Left lung (tissue), 14 donors: Measurements from ENCODE around the gene ZNF763. TPM values are rescaled to one million over a fixed set of nuclear protein-coding genes. Genes with fewer than 3 reads are reported as not detected.
"Not testable (repeated sequence)": the region's sequence is repeated elsewhere in the genome, so short reads cannot be mapped to it uniquely, and the experiment has no call there.

Source experiments
- ATAC-seq: fragments of 200-7000 bp; cut with Tn5 transposase; one replicate; pipeline ENCODE4 v1.9.1; 2020; ENCODE audit warnings: moderate library complexity
- DNase-seq, 4 donors: peaks; one replicate each; pipeline ENCODE4 v3.0.0-alpha.2; 2013 to 2020
- H3K27ac ChIP-seq, 2 donors: fragments of 200-600 bp; sonication (generic) in 1 of 2; one replicate each; pipeline versions ENCODE4 v1.5.0 to v1.8.0; 2020 to 2021
- H3K27me3 ChIP-seq, 2 donors: fragments of 200-600 bp; sonication (generic) in 1 of 2; one replicate each; pipeline versions ENCODE4 v1.5.0 to v1.8.0; 2020 to 2021
- H3K36me3 ChIP-seq, 2 donors: fragments of 200-600 bp; sonication (generic) in 1 of 2; one replicate each; pipeline versions ENCODE4 v1.5.0 to v1.8.0; 2020 to 2021
- H3K4me1 ChIP-seq, 2 donors: fragments of 200-600 bp; one replicate each; pipeline ENCODE4 v1.8.0; 2021
- H3K4me3 ChIP-seq, 2 donors: fragments of 200-600 bp; sonication (generic) in 1 of 2; one replicate each; pipeline versions ENCODE4 v1.5.0 to v1.8.0; 2020 to 2021; ENCODE audit warnings: mild to moderate bottlenecking in 1 of 2
- H3K9me3 ChIP-seq, 2 donors: fragments of 200-600 bp; sonication (generic) in 1 of 2; one replicate each; pipeline versions ENCODE4 v1.5.0 to v1.8.0; 2020 to 2021
- CTCF ChIP-seq, 2 donors: fragments of 200-600 bp; sonication (generic) in 1 of 2; IDR thresholded peaks; one replicate each; pipeline versions ENCODE4 v1.5.0 to v1.8.0; 2021; ENCODE audit warnings: antibody characterized with exemption in 2 of 2
- intact Hi-C, 2 donors: fragments of 100-400 bp; cut with DNase I; formaldehyde crosslinking; loops; one replicate each; pipeline versions ENCODE4 v1.11.2 to v1.14.2; 2022
- long read RNA-seq, 12 donors: library from polyadenylated mRNA in 2 of 12; unstranded in 2 of 12; transcript quantifications; one replicate each; pipeline ENCODE4 v2.0.0 and lab custom pipeline, GENCODE V29; 2019 to 2026
- polyA plus RNA-seq, 6 donors: library from polyadenylated mRNA; unstranded; fragments of 120-200 nt; gene quantifications; one replicate each; pipeline ENCODE4 v1.2.1, GENCODE V29; 2013; ENCODE audit not compliant: insufficient read length in 6 of 6
- total RNA-seq, 2 donors: library from RNA; stranded (reverse); fragmentation: NEBNext Ultra II Directional; extraction: Animal tissue kit (Norgen Biotek cat#: 25700); gene quantifications; one replicate each; pipeline ENCODE4 v1.2.1, GENCODE V29; 2021
- donor health status: DM: no; HTN: yes; CAD: no.
- donor health status: DM: no; HTN: no; CAD: no.

ZNF763 gene
- total RNA-seq (1 to 10 TPM; 4.9 to 5.7 TPM), polyA plus RNA-seq (10 to 100 TPM in 1 of 6 donors, 1 to 10 TPM in 5; 7.7 to 10.2 (median 8.4) TPM)
- long read RNA-seq, donor 1 = 0 reads
- long read RNA-seq, donor 2, partial matches to known transcripts = 0 of 2 reads
- long read RNA-seq, donor 2, other reads (novel, unspliced or antisense) = 0 of 2 reads
- long read RNA-seq, donor 3 = 0 reads
- long read RNA-seq, donor 4, partial matches to known transcripts = 0 of 2 reads
- long read RNA-seq, donor 4, other reads (novel, unspliced or antisense) = 0 of 2 reads
- long read RNA-seq, donor 5, partial matches to known transcripts = 0 of 3 reads
- long read RNA-seq, donor 5, other reads (novel, unspliced or antisense) = 0 of 3 reads
- long read RNA-seq, donor 6 = 0 reads
- long read RNA-seq, donor 7, partial matches to known transcripts = 0 of 1 reads
- long read RNA-seq, donor 7, other reads (novel, unspliced or antisense) = 0 of 1 reads
- long read RNA-seq, donor 8, partial matches to known transcripts = 0 of 1 reads
- long read RNA-seq, donor 8, other reads (novel, unspliced or antisense) = 0 of 1 reads
- long read RNA-seq, donor 9 = 0 reads
- long read RNA-seq, donor 10, partial matches to known transcripts = 0 of 2 reads
- long read RNA-seq, donor 10, other reads (novel, unspliced or antisense) = 0 of 2 reads
- long read RNA-seq, donor 11 = 0 reads
- long read RNA-seq, donor 12, partial matches to known transcripts = 0 of 1 reads
- long read RNA-seq, donor 12, other reads (novel, unspliced or antisense) = 0 of 1 reads

- ATAC-seq = peak; percentile 99
- Histone ChIP-seq H3K27ac (peak within 1 kb of the TSS; percentile 97), H3K4me1 (peaks cover 0 to 27% of the 10 kb centered on the region in 2 donors), H3K36me3 (no peaks in the 10 kb centered on the region), H3K9me3 (no peaks in the 10 kb centered on the region), H3K4me3 (peak within 1 kb of the TSS; percentile 71 to 80), H3K27me3 (no peaks in the 10 kb centered on the region)
- peak; percentile 92 to 96 (median 94) for DNase-seq
- TF ChIP-seq CTCF (IDR thresholded peaks at IDR 0.05) = peak in 1 of 2 donors; percentile 11
- intact Hi-C loops = no loop called here
Observed at GRCh38 chr19:11964858-11965645, at the start of gene ZNF763. Gene ZNF763 (plus strand): TSS chr19:11965040. CDS start chr19:11965209, 169 bp downstream.

DNA sequence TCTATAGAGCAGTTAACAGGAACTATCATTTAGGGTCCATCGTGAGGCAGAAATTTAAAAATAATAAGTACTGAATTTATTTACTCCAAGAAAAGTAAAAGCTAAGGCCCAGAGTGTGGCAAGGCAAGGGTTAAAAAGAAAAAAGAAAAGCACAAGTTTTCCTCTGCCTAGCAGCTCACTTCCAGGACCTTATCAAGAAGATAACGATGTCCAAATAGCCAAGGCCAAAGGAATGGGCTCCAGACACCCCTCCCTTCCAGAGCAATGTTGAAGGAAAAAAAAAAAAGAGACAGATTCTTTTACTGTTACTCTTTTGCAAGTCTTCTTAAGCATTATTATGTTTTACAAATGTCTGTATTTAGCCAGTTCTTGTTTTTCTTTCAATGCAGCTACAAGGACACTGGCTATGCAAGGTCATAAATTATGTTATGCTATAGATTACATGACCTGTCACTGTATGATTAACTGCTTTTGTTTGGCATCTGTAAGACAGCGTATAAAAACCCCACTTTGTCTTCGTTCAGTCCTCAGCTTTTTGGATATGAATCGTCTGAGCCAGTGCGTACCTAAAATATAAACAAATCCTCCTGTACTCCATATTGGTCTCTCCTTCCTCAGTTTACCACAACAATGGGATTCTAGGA lies 42.9 kb upstream of the ZNF763 start:
- Histone ChIP-seq H3K4me3 (no peak overlapping the region), H3K9me3 (no peaks in the 10 kb centered on the region), H3K27ac (no peak overlapping the region), H3K27me3 (no peaks in the 10 kb centered on the region), H3K4me1 (peaks cover 13 to 19% of the 10 kb centered on the region in 2 donors), H3K36me3 (no peaks in the 10 kb centered on the region)
- intact Hi-C loops = no loop called here
- no peak for ATAC-seq
- DNase-seq = no peak
- TF ChIP-seq CTCF (IDR thresholded peaks at IDR 0.05) = no peak

DNA sequence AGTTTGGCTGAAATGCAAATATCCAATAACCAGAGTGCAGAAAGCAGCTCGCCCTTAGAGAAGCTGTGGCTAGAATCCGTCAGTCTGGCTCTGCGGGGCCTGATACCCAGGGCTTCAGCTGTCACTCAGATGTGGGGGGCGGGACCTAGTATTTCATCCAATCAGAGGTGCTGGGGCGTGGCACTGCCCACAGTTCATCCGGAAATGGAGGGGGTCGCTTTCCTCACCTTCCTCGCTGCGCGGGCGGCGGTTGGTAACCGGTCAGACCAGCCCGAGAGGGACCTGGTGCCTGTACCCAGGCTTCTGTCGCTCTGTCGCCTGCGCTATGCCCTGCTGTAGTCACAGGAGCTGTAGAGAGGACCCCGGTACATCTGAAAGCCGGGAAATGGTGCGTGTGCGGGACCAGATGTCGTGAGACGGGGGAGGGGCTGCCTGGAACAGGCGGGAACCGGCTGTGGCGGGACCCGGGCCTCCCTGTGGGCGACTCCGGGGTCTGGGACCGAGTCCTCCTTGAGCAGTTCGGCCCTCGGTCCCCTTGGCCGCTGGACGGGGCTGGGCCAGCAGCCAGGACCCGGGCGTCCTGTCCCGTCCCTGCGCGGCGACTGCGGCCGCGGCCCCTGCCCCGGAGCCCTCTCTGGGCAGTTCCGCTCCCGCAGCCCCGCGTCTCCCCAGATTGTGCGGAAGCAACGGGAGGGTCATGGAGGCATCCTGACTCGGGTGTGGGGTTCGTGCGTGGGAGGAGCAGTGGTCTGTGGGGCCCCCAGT lies 39.8 kb upstream of the ZNF763 start, which contains the start of gene ZNF700:
Gene ZNF700 (plus strand): TSS at position 222 of the 765 bp plus-strand sequence. CDS start 104 bp downstream, at position 326.
- intact Hi-C loops = no loop called here
- H3K4me3 ChIP-seq = peak within 1 kb of the TSS; percentile 95 to 96
- H3K27me3 ChIP-seq = no peaks in the 10 kb centered on the region
- H3K27ac ChIP-seq = peak within 1 kb of the TSS; percentile 95 to 98
- H3K9me3 ChIP-seq = no peaks in the 10 kb centered on the region
- TF ChIP-seq CTCF (IDR thresholded peaks at IDR 0.05) = no peak
- peak; percentile 97 for ATAC-seq
- peak; percentile 94 to 96 (median 96) for DNase-seq
- peaks cover 13 to 23% of the 10 kb centered on the region in 2 donors for H3K4me1 ChIP-seq
- peaks cover 0 to 6% of the 10 kb centered on the region in 2 donors for H3K36me3 ChIP-seq

GRCh38 chr19:11925651-11926187 lies 39.1 kb upstream of the ZNF763 start:
- H3K9me3 ChIP-seq, intact Hi-C loops, DNase-seq, ATAC-seq, H3K27me3 ChIP-seq, H3K36me3 ChIP-seq: not testable (repeated sequence)
- Histone ChIP-seq H3K4me1 (peaks cover 13 to 23% of the 10 kb centered on the region in 2 donors), H3K4me3 (peak overlapping the region; percentile 95 to 96), H3K27ac (peak overlapping the region; percentile 95 to 98)
